Kasumi-1 (cell line): ENCODE results near the gene MFAP4.

Source experiments
- DNase-seq, 2 experiments: peaks; one replicate each; lab custom pipeline; 2025; lab: John Stamatoyannopoulos, UW

The MFAP4 gene

DNA sequence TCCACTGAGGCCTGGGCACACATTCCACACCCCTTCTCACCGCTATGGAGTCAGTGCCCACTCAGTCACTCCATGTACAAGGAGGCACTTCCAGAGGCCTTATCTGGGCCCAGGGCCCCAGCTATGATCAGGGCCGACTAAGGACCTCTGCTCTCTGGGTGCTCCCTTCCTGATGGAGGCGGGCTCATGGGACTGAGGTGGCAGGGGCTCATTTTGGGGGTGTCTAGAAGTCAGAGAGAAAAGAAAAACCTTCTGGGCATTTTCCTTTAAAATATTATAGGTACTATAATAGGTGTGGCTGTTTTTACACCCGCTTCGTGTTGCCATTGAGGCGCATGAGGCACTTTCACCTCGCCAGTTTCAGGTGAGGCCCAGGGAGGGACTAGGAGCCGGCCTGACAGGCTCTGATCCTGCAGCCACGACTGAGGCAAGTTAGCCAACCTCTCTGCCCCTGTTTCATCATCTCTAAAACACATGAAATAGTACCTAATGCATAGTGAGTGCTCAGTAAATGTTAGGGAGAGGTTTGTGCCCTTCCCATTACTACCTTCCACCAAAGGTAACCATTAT is 38.8 kb downstream of the MFAP4 start:
- DNase-seq: no peak

DNA sequence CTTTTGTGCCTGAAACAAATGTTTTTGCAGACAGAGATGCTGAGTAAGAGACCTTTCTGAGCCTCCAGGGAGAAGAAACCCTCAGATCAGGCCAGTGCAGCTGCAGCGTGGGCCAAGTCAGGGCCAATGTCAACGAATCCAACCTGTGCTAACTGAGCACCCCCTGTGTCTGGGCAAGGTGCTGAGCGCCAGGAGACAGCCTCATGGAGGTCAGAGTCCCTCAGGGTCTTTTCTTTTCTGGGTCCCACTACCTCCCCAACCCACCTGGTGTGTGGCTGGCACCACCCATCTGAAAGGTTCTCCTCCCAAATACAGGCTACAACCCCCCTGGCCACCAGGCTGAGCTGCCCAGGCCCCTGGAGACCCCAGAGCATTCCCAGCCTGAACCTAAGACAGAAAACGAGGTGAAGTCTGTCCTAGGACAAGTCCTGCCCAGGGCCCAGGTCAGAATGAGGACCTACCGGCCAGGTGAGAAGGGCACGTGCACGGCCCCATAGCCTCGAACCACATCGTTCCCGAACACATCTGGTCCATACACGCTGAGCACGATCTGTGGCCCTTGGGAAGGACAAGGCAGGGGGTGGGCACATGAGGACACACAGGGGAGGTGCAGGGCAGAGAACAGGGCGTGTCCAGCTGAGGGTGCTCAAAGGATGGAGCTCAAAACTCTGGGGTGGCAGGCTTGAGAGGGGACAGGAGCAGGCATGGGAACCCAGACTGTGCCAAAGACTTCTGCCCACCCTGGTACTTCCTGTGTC is 39.5 kb downstream of the MFAP4 start:
- DNase-seq: no peak

DNA sequence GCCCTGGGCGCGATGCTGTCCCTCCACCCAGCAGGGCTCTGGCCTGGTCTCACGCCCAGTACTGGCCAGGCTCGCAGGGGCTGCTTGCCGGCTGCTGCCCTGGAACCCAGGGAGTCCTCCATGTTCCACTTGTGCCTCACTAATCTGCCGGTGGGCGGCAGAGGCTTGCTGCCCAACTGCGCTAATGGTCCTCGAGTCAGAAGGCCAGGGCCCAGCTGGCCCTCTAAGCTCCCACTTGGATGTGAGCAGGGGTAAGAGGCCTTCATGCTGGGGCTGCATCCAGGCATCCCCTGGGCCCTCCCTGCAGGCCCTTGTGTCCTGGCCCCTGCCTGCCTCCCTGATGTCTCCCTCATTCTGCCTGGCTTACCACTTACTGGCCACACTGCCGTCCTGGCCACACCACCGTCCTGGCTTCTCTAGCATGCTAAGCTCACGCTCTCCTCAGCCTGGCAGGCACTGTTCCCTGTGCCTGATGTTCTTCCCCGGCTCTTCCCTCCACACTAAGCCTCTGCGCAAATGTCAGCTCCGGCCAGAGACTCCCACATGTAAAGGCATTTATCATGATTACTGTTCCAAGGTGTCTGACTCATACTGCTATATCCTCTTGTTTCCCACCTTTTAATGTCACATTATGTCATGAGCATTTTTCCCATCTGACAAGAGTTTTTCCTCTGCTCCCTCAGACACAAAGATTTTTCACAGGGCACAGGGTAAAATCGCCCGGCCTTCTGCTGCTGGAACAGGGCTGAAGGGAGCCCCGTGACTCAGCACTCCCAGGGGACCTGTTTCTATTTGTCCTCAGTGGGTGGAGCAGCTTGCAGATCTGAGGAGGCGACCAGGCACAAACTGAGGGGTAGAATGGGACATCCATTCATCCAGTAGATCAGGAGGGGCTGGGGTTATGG is 40.4 kb downstream of the MFAP4 start:
- DNase-seq: no peak

GRCh38 chr17:19345486-19346350 is 41.3 kb downstream of the MFAP4 start:
- DNase-seq: no peak

- no peak for DNase-seq
Observed at GRCh38 chr17:19345067-19345460, 41.9 kb downstream of the MFAP4 start.

GRCh38 chr17:19344311-19345066 is 42.5 kb downstream of the MFAP4 start:
- DNase-seq: no peak

- no peak for DNase-seq
Observed at GRCh38 chr17:19343671-19344151, 43.3 kb downstream of the MFAP4 start.

DNA sequence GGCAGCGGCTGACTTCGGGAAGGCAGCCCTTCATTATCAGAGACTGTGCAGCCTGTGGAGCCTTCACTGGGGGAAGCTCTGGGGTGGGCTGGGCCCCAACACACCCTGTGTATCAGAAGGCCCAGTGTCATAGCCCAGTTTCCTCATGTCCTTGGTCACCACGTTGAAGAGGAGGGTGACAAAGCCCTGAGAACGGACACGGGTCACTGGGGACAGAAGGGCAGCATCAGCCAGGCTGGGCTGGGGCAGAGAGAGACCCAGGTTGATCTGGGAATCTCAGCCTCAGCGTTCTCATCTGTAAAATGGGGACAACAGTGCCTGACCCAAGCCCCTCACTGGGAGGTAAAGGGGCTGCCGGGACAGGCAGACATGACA is 43.7 kb downstream of the MFAP4 start:
- no peak for DNase-seq

- no peak for DNase-seq
Observed at GRCh38 chr17:19342611-19343255, 44.3 kb downstream of the MFAP4 start.

DNA sequence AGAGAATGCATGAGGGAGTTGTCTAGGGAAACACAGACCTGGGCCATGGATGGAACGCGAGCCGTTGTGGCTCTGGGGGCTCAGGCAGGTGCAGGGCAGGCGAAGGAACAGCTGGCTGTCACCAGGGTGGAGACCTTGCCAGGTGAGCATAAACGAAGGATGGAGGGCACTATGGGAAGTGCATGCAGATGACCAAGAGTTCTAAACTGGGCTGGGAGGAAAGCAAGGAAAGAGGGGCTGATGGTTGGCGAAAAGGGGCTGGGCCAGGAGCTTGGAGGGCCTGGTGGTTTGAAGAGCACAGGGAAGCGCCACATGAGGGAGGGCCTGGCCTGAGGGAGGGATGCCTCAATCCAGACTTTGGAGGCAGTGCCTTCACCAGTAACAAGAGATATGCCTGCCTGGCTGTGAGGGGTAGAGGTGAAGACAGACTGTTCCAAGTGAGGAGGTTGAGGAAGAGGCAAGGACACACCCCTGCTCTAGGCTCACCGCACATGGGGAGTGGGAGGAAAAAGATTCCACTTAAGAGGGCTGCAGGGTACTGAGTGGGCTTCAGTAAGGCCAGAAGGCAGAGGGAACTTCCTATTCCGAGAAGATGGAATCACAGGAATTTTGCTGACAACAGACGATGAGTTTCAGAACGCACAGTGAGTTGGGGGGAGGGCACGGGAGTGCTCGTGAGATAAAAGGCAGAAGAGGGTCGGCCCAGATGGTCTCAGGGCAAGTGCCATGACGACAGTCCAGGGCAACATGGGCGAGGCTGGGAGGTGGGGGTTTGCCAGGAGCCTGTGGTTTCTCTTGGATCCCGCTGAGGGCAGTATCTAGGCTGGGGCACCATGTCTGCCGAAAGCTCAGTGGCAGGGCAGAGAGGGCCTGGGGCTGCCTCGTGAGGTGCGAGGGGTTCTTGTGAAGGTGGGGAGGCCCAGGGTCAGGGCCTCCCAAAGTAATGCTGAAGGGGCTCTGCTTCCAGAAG is 45.1 kb downstream of the MFAP4 start:
- no peak for DNase-seq

GRCh38 chr17:19341211-19341631 is 45.8 kb downstream of the MFAP4 start:
- DNase-seq: no peak

GRCh38 chr17:19339341-19339815 is 47.6 kb downstream of the MFAP4 start:
- DNase-seq: no peak

DNA sequence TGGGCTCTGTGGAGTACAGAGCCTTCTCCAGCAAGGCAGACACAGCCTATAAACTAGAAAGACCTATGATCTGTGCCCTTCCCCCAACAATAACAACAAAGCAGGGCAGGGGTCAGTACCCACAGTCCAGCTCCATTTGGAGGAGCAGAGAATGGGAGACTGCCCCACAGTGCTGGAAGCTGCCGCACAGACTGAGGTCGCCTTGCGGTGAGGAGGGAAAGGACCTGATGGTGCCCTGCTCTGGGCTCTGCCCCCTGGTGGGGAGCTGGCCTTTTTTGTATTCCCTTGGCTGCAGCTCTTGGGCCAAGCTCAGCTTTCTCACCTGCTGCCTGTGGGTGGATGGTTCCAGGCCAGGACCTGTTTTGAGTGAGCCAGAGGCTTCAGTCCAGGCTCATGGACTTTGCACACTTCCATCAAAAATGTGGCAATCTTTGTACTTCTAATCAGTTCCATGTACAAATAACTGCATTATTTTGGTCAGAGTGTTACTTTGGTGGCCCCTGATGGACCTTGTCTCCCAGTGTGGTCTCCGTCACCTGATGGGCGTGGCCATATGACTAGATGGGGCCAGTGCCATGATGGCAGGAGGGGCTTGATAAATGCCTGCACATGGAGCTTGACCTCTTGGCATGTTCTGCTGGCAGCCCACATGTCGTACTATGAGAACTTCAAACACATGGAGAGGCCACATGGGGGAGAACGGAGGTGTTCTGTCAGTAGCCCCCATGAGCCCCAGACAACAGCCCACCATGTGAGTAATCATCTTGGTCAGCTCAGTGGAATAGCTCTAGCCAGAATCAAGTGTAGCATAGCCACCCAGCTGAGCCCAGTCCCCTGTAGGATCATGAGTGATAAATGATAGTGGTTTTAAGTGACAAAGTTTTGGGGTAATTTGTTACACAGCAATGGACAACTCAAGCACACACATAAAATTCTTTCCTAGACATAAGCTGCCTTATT is 48.7 kb downstream of the MFAP4 start:
- DNase-seq: peak; percentile 2 to 28

DNA sequence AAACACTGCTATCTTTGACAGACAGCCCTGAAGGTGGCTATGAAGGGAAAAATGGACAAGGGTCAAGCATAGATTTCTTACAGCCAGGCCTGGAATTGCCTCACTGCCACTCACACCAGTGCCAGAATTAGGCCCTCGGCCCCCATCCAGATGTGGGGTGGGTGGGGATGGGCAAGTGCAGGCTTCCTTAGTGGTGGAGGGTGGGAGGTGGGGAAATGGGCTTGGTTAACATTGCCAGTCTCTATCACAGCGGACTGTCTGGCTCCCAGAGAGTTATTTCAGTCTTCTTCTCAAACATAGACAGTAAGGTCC is 49.3 kb downstream of the MFAP4 start:
- no peak for DNase-seq

- DNase-seq: no peak
Observed at GRCh38 chr17:19336938-19337711, 49.9 kb downstream of the MFAP4 start.

DNA sequence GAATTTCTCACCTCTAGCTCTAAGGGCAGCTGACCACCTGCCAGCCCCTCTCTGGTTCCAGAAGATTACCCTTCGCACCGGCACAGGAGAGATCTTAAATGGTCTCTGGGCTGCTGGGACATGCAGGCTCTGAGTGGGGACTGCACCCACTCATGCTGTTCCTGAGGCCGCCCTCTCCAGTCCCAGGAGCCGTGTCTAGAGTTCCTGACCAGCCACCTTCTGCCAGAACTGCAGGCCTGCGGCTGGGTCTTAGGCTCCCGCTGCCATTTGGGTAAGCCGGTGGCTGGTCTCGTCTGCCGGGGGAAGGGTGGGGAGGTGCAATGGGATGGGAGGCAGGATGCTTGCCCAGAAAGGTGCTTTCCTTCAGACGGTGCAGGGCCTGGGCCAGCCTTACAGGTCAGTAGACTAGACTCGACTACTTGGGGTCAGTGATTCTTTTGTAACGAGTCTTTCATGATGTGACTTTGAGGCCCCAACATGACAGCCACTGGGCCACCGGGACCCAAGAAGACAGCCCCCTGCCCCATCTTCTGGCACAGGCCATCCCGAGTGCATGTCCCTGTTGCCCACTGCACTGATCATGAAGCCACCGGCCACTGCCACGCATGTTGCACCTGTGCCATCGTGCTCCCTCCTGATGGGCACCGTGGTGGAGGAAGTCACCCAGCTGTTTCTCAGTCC is 50.9 kb downstream of the MFAP4 start:
- DNase-seq: no peak

GRCh38 chr17:19334331-19334730 is 52.7 kb downstream of the MFAP4 start:
- no peak for DNase-seq
